GM12873 (cell line): ENCODE data around the gene HAGH.
A peak's percentile ranks its signal among the peaks of the same experiment; 100 is the strongest.

Source experiments
- CTCF ChIP-seq: IDR thresholded peaks from 2 replicates; pipeline ENCODE4 v1.5.1; 2012; ENCODE audit warnings: low read depth, mild to moderate bottlenecking, moderate library complexity, low read length, control low read depth; ENCODE audit not compliant: insufficient read depth; ENCODE audit errors: missing control alignments

Gene HAGH

GRCh38 chr16:1826691-1827573 lies at the start of gene HAGH, which contains the start of gene FAHD1:
TSS of gene HAGH (minus strand) at chr16:1826825. CDS start at chr16:1826787, 38 bp downstream.
TSS of gene FAHD1 (plus strand) at chr16:1827206. CDS start at chr16:1827239, 33 bp downstream.
- TF ChIP-seq CTCF: no peak

DNA sequence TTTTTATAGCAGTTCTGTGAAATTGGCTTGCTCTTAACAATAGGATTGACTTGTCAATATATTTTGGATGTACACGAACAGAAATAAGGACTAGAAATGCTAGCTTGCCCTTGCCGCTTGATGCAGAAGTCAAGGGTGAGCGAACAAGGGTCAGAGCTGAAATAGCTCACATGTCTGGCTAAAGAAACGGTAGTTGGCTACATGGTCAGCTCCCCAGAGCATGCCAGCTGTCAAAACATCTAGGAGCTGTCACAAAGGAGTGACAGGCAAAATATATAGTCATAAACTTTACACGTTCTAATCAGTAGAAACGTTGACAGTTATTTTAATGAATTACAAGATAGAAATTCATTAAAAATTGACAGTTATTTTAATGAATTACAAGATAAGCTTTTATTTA lies 48.2 kb upstream of the HAGH start:
- no peak for TF ChIP-seq CTCF

DNA sequence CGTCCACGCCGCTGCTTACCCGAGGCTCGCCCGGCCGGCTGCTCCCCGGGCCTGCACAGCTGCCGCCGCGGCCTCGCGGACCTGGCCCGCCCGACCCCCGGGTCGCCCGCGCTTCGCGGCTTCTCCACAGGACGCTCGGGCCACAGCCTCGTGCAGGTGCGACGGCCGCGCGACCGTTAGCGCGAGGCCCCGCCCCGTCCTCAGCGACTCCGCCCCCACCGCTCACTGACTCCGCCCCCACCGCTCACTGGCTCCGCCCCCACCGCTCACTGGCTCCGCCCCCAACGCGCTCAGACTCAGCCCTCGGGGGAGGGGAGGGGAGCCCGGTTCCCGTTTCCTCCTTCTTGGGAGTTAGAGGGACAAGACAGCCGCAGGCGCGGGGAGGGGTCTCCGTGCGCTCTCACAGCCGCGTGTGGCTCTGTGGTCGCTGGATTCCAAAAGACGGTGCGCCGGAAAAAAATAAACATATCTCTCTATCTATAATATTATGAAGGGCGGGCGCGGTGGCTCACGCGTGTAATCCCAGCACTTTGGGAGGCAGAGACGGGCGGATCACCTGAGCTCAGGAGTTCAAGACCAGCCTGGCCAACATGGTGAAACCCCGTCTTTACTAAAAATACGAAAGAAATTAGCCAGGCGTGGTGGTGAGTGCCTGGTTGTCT lies 45.5 kb upstream of the HAGH start, which contains the start of gene MEIOB:
Gene MEIOB (minus strand): TSS at position 191 of the 662 bp plus-strand sequence. CDS start 3,989 bp downstream, outside the sequence.
- no peak for TF ChIP-seq CTCF

DNA sequence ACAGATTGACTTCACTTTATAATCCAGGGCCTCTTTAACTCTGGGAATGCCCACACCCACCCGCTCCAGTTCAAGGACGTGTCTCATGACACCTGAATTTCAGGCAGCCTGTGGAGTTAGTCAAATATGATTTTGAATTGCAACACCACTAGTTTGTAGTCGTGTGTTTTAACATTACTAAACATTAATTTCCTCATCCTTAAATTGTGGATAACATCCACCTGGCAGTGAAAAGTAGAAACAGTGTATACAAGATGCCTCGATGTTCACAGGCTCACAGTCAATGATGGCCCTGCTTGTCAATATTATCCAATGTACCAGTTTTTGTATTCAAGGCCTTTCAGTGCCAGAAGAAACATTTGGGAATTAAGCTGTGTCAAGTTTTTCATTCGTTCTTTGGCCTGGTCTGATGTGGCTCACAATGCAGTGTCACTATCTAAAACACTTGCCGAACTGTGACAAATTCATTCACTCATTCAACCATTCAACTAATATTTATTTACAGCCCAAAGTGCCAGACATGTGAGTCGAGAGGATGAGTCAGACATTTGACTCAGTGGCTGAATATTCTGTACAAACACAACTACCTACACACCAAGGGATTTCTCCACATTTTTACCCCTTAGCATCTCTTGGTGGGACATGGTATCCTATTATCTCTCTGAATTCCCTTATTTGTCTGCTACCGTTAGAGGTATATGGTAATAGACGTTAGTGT lies 43.9 kb upstream of the HAGH start:
- TF ChIP-seq CTCF: no peak

DNA sequence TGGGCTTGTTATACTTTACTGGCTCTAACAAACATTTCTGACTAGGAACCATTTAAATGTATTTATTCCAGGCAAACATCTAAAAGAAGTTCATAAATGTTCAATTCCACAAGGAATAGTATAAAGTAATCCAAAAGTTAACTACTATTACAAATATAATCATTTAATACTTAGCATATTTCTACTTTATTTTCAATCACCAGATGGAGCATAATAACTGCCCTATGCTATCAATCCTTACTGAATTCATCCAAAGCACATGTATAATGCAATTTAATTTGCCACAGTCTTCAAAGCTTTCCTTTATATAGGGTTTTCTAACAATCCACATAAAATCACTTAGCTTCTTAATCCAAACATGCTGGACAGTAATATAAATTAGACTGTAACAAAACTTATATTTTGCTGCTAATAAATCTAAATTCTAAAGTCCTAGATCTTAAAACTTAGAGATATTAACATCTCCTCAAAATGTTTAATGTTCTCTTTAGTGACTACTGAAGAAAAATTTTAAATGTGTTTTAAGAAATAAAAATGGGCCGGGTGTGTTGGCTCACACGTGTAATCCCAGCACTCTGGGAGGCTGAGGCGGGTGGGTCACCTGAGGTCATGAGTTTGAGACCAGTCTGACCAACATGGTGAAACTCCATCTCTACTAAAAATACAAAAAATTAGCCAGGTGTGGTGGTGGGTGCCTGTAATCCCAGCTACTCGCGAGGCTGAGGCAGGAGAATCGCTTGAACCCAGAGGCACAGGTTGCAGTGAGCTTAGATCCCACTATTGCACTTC lies 39.5 kb upstream of the HAGH start:
- TF ChIP-seq CTCF: no peak

- TF ChIP-seq CTCF: peak; percentile 40
Observed at GRCh38 chr16:1863681-1864460, 37.2 kb upstream of the HAGH start.
